IMR-90 (cell line): ENCODE measurements around the gene FBXL19. TPM values are rescaled to one million over a fixed set of nuclear protein-coding genes. Genes with fewer than 3 reads are reported as not detected.

Source experiments
- ATAC-seq: fragments of 200-7000 bp; cut with Tn5 transposase; 2 replicates; pipeline ENCODE4 v1.9.1; 2020; ENCODE audit warnings: low read depth, mild to moderate bottlenecking, moderate library complexity
- BruUV-seq: library from RNA; stranded (reverse); fragments of 400-500 nt; replicated peaks from 2 replicates; lab custom pipeline; 2021; lab: Mats Ljungman, UMichigan
- CTCF ChIA-PET: fragments of 300-600 bp; formaldehyde crosslinking; extraction: SDS; loops from one replicate; lab custom pipeline; 2021; ENCODE audit warnings: antibody characterized with exemption; lab: Yijun Ruan, JAX
- POLR2A ChIA-PET: fragments of 300-600 bp; sonication (Branson Sonifier 250); formaldehyde crosslinking; loops from one replicate; lab custom pipeline; 2022; ENCODE audit warnings: antibody characterized with exemption; ENCODE audit not compliant: unreplicated experiment; lab: Charles Lee
- DNase-seq: peaks from one replicate; pipeline ENCODE4 v3.0.0; 2013
- H2AFZ ChIP-seq: replicated peaks from 2 replicates; pipeline ENCODE3; 2013; ENCODE audit warnings: low read length, mild to moderate bottlenecking; ENCODE audit not compliant: poor library complexity
- H2AK5ac ChIP-seq: 2 replicates; pipeline ENCODE4 v1.6.1; 2013; ENCODE audit warnings: low read depth, low read length, inconsistent platforms
- H2AK9ac ChIP-seq: replicated peaks from 2 replicates; pipeline ENCODE3; 2013; ENCODE audit warnings: mild to moderate bottlenecking, low read depth, low read length, moderate library complexity; ENCODE audit not compliant: poor library complexity
- H2BK120ac ChIP-seq: 2 replicates; pipeline ENCODE4 v1.6.1; 2013; ENCODE audit warnings: low read depth, low read length, inconsistent platforms
- H2BK15ac ChIP-seq: 3 replicates; pipeline ENCODE4 v1.6.1; 2013; ENCODE audit warnings: low read depth, low read length, inconsistent platforms
- H2BK20ac ChIP-seq: 2 replicates; pipeline ENCODE4 v1.6.1; 2013; ENCODE audit warnings: low read depth, mild to moderate bottlenecking, inconsistent platforms, low read length, moderate library complexity
- H2BK5ac ChIP-seq: 2 replicates; pipeline ENCODE4 v1.6.1; 2013; ENCODE audit warnings: mild to moderate bottlenecking, low read depth, low read length, inconsistent platforms; ENCODE audit not compliant: poor library complexity, severe bottlenecking
- H3K14ac ChIP-seq: replicated peaks from 2 replicates; pipeline ENCODE4 v1.6.1; 2013; ENCODE audit warnings: low read depth, low read length, inconsistent platforms
- H3K18ac ChIP-seq: 2 replicates; pipeline ENCODE4 v1.6.1; 2013; ENCODE audit warnings: low read depth, low read length, control low read depth
- H3K23ac ChIP-seq: 2 replicates; pipeline ENCODE4 v1.6.1; 2013; ENCODE audit warnings: low read depth, low read length, inconsistent platforms
- H3K27ac ChIP-seq: 2 replicates; pipeline ENCODE4 v1.5.1; 2013; ENCODE audit warnings: mild to moderate bottlenecking, control low read depth, low read length; ENCODE audit not compliant: insufficient read depth
- H3K27me3 ChIP-seq: 2 replicates; pipeline ENCODE4 v1.6.1; 2013; ENCODE audit warnings: low read length; ENCODE audit not compliant: control insufficient read depth, insufficient read depth
- H3K36me3 ChIP-seq: 2 replicates; pipeline ENCODE4 v1.6.1; 2013; ENCODE audit warnings: low read length, mixed read lengths; ENCODE audit not compliant: control insufficient read depth, insufficient read depth
- H3K4ac ChIP-seq: 2 replicates; pipeline ENCODE4 v1.6.1; 2013; ENCODE audit warnings: low read depth, low read length, inconsistent platforms
- H3K4me1 ChIP-seq: 2 replicates; pipeline ENCODE4 v1.6.1; 2013; ENCODE audit warnings: low read length, mixed read lengths; ENCODE audit not compliant: control insufficient read depth, insufficient read depth
- H3K4me2 ChIP-seq: 2 replicates; pipeline ENCODE4 v1.6.1; 2013; ENCODE audit warnings: low read depth, mild to moderate bottlenecking, control low read depth, low read length, moderate library complexity
- H3K4me3 ChIP-seq: 2 replicates; pipeline ENCODE4 v1.5.1; 2013; ENCODE audit warnings: low read depth, mild to moderate bottlenecking, control low read depth, low read length, moderate library complexity; ENCODE audit not compliant: insufficient read depth
- H3K56ac ChIP-seq: 2 replicates; pipeline ENCODE4 v1.6.1; 2013; ENCODE audit warnings: low read length, inconsistent platforms; ENCODE audit not compliant: insufficient read depth; ENCODE audit errors: extremely low read depth
- H3K79me1 ChIP-seq, 2 experiments: 2 replicates each; pipeline ENCODE4 v1.6.1; 2013; ENCODE audit warnings: low read length in 2 of 2, inconsistent platforms in 1 of 2, low read depth in 1 of 2
- H3K9ac ChIP-seq: 2 replicates; pipeline ENCODE4 v1.6.1; 2013; ENCODE audit warnings: low read depth, low read length, control low read depth
- H3K9me1 ChIP-seq: 2 replicates; pipeline ENCODE4 v1.6.1; 2013; ENCODE audit warnings: low read length, inconsistent platforms; ENCODE audit not compliant: insufficient read depth
- H3K9me3 ChIP-seq: 2 replicates; pipeline ENCODE4 v1.6.1; 2013; ENCODE audit warnings: low read length; ENCODE audit not compliant: control insufficient read depth, insufficient read depth
- H4K20me1 ChIP-seq: 2 replicates; pipeline ENCODE4 v1.6.1; 2013; ENCODE audit warnings: low read length, inconsistent platforms; ENCODE audit not compliant: insufficient read depth
- H4K5ac ChIP-seq: 2 replicates; pipeline ENCODE4 v1.6.1; 2013; ENCODE audit warnings: mild to moderate bottlenecking, low read depth, low read length, control low read depth
- H4K8ac ChIP-seq, 2 experiments: 2 replicates each; pipeline ENCODE4 v1.6.1; 2013; ENCODE audit warnings: low read depth in 2 of 2, low read length in 2 of 2, control low read depth in 1 of 2, inconsistent platforms in 1 of 2
- H4K91ac ChIP-seq: 2 replicates; pipeline ENCODE4 v1.6.1; 2013; ENCODE audit warnings: low read depth, low read length, inconsistent platforms; ENCODE audit not compliant: insufficient read depth
- CEBPB ChIP-seq: IDR thresholded peaks from 2 replicates; pipeline ENCODE4 v1.6.1; 2012; ENCODE audit warnings: low read depth, low read length, improper control_type of control experiment
- MAZ ChIP-seq: IDR thresholded peaks from 2 replicates; pipeline ENCODE4 v1.6.1; 2012; ENCODE audit warnings: low read depth, mild to moderate bottlenecking, low read length, improper control_type of control experiment, moderate library complexity, borderline replicate concordance
- WGBS, 2 experiments: methylation state at CpG; one replicate each; pipeline versions ENCODE4 v1.1.5 to v1.1.7; 2013; ENCODE audit warnings: missing lambda C conversion rate in 2 of 2; ENCODE audit not compliant: insufficient read length in 1 of 2; ENCODE audit errors: extremely low coverage in 2 of 2; 5-methylcytosine and 5-hydroxymethylcytosine counted together
- dilution Hi-C: fragments of 300-500 bp; cut with HindIII; formaldehyde crosslinking; loops from one replicate; pipeline ENCODE4 v1.14.3; 2018; ENCODE audit warnings: low sequenced_read_pairs; ENCODE audit not compliant: unreplicated experiment
- in situ Hi-C: fragments of 300-500 bp; cut with MboI; formaldehyde crosslinking; loops from 3 replicates; pipeline ENCODE4 v1.14.3; 2019; ENCODE audit warnings: low sequenced_read_pairs, inconsistent platforms, mixed read lengths
- intact Hi-C: fragments of 100-400 bp; cut with micrococcal nuclease; formaldehyde crosslinking; loops from 2 replicates; pipeline ENCODE4 v1.10.0; 2022
- polyA plus RNA-seq, 3 experiments: library from polyadenylated mRNA; depleted of rRNA; stranded (reverse); fragments of >200 nt; gene quantifications; 2 replicates each; pipeline ENCODE4 v1.2.3, GENCODE V29; 2012; ENCODE audit warnings: low replicate concordance in 1 of 3
- total RNA-seq: library from RNA; depleted of rRNA; stranded (reverse); fragments of >200 nt; gene quantifications from 2 replicates; pipeline ENCODE4 v1.2.3, GENCODE V29; 2012
- TF ChIP-seq, protein P1 (sequence below): fragments of 150-350 bp; IDR thresholded peaks from 2 replicates; pipeline ENCODE4 v1.6.1; 2016; ENCODE audit warnings: low read depth, mild to moderate bottlenecking, low read length, moderate library complexity, borderline replicate concordance

The FBXL19 gene
- total and polyA plus RNA-seq, 2 of the 4 experiments (the other 2 are of a cell fraction), result 5.0 to 13.8 TPM

DNA sequence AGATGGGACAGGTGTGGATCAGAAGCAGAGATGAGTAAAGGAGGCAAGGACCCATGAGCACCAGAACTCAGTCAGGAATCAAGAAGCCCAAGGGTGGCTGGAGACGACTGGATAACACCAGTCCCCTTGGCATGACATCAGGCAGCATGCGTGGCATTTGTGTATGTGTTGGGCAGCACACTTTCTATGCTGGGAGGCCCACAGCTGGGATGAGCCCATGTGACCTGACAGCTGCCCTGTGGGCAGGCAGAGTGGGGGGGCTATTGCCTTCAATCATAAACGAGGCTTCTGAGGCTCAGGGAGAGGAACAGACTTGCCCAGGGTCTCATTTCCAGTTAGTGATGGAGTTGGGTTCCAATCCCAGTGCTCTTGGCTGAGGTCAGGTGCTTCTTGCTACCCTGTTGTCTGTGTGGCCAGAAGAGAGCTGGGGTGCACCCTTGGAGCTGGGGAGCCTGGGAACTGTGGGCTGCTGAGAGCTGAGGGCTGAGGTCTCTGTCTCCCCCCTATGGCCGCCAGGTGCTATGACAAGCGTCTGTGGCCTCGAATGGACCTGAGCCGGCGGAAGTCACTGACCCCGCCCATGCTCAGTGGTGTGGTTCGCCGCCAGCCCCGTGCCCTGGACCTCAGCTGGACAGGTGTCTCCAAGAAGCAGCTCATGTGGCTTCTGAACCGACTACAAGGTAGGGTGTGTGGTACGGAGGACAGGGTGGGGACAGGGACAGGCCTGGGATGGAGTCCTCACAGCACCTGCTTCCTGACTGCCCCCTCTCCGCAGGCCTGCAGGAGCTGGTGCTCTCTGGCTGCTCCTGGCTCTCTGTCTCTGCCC lies 18.4 kb downstream of the FBXL19 start (continued):
- no peak for TF ChIP-seq MAZ

DNA sequence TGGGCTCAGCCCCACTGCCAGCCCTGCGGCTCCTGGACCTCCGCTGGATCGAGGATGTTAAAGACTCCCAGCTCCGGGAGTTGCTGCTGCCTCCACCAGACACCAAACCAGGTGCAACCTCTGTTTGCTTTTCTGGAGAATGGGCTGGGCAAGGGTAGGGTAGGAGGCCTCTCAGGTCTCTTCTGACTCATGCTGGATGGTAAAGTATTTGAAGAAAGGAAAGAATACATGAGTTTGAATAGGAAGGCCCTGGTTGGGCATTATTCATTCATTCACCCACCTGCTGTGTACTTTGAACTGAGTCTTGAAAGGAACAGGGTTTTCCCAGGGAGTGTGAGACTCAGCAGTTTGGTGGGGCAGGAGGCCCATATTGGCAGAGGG lies 19.0 kb downstream of the FBXL19 start:
- CTCF ChIA-PET, result interaction anchor here (1.0 to 2.0 kb wide), 3 partner anchors 13 to 19 kb away, joined by 3 to 4 read pairs (median 4); partner anchors contain the start of gene FBXL19
- no peak overlapping the region; the same call in 1 of the 2 replicates for H3K4ac ChIP-seq
- no peak overlapping the region for H3K4me2 ChIP-seq
- no peak overlapping the region for H3K56ac ChIP-seq
- no peak overlapping the region for H4K91ac ChIP-seq
- no peak overlapping the region for H3K4me3 ChIP-seq
- no peak for DNase-seq
- in situ Hi-C loops, result no loop called here
- no peak overlapping the region for H3K14ac ChIP-seq
- no peak overlapping the region for H2BK120ac ChIP-seq
- H3K79me1 ChIP-seq, result peaks cover 25 to 32% of the 10 kb centered on the region in 2 experiments
- H3K18ac ChIP-seq, result no peak overlapping the region
- no peak overlapping the region for H3K27ac ChIP-seq
- peaks cover 6% of the 10 kb centered on the region for H3K4me1 ChIP-seq
- H3K9ac ChIP-seq, result no peak overlapping the region
- H3K36me3 ChIP-seq, result peaks cover 38% of the 10 kb centered on the region
- ATAC-seq, result no peak
- peaks cover 9% of the 10 kb centered on the region for H4K20me1 ChIP-seq
- BruUV-seq, result no TSS peak
- intact Hi-C loops, result no loop called here
- H2AFZ ChIP-seq, result peak overlapping the region; percentile 87
- WGBS, 2 experiments, result no CpG with 5 or more reads among the region's 4 CpGs
- H2AK9ac ChIP-seq, result peak overlapping the region; percentile 87
- peak overlapping the region in 1 of 2 experiments; percentile 66; a peak in 1 of 4 replicates for H4K8ac ChIP-seq
- POLR2A ChIA-PET, result no interaction called here
- no peak overlapping the region for H2BK15ac ChIP-seq
- no peak overlapping the region for H2BK20ac ChIP-seq
- no peaks in the 10 kb centered on the region for H3K27me3 ChIP-seq
- TF ChIP-seq, protein P1, sequence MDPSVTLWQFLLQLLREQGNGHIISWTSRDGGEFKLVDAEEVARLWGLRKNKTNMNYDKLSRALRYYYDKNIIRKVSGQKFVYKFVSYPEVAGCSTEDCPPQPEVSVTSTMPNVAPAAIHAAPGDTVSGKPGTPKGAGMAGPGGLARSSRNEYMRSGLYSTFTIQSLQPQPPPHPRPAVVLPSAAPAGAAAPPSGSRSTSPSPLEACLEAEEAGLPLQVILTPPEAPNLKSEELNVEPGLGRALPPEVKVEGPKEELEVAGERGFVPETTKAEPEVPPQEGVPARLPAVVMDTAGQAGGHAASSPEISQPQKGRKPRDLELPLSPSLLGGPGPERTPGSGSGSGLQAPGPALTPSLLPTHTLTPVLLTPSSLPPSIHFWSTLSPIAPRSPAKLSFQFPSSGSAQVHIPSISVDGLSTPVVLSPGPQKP, result no peak
- no peak for TF ChIP-seq CEBPB
- no peak overlapping the region for H3K23ac ChIP-seq
- H3K9me1 ChIP-seq, result no peaks in the 10 kb centered on the region
- no peak overlapping the region for H2BK5ac ChIP-seq
- no peaks in the 10 kb centered on the region for H3K9me3 ChIP-seq
- dilution Hi-C loops, result no loop called here
- no peak overlapping the region for H4K5ac ChIP-seq
- peak overlapping the region; percentile 92; the same call in 1 of the 2 replicates for H2AK5ac ChIP-seq
